SIG-M5 (cell line): ENCODE data around the gene CNOT11.
"Not testable (repeated sequence)": the region's sequence is repeated elsewhere in the genome, so short reads cannot be mapped to it uniquely, and the experiment has no call there.

Experiments used
- DNase-seq: peaks from one replicate; lab custom pipeline; 2025; lab: John Stamatoyannopoulos, UW

The CNOT11 gene

GRCh38 chr2:101245468-101245867, 7.2 kb upstream of the CNOT11 start:
- DNase-seq = not testable (repeated sequence)

DNA sequence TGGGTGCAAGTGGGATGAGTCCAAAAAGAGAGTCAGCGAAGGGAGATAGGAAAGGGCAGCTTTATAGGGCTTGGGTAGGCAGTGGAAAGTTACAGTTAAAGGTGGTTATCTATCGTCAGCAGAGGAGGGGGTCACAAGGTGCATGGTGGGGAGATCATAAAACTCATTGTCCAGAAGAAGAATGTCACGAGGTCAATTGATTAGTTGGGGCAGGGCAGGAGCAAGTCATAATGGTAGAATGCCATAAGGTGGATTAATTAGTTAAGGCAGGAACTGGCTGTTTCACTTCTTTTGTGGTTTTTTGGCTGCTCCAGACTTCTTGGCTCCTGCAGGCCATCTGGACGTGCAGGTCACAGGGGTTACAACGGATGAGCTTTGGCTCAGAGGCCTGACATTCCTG, 3.9 kb upstream of the CNOT11 start:
- DNase-seq = not testable (repeated sequence)

DNA sequence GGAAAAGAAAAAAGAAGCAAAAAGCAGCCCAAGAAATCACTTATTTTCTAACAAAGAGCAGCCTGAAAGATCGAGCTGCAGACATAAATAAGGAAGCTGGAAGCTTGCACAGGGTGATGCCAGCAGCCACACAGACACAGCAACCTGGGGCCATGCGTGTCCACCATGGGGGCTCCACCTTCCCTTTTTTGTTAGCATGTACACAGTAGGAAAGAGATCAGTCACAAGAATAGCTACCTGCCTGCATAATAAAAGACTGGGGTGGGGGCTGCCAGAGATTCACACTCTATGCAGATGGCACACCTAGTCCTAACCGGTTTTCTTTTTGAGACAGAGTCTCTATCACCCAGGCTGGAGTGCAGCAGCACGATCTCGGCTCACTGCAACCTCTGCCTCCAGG, 2.9 kb upstream of the CNOT11 start:
- DNase-seq = no peak

DNA sequence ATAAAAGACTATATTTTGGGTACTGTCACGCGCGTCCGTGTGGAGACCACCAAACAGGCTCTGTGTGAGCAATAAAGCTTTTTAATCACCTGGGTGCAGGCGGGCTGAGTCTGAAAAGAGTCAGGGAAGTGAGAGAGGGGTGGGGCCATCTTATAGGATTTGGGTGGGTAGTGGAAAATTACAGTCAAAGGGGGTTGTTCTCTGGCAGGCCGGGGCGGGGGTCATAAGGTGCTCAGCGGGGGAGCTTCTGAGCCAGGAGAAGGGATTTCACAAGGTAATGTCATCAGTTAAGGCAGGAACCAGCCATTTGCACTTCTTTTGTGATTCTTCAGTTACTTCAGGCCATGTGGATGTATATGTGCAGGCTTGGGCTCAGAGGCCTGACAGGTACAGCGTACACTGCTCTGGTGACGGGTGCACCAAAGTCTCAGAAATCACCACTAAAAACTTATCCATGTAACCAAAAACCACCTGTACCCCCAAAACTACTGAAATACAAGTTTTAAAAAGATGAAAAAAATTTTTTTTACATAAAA, 1.4 kb upstream of the CNOT11 start:
- DNase-seq = not testable (repeated sequence)

GRCh38 chr2:101251844-101252407, 760 bp upstream of the CNOT11 start:
- DNase-seq = no peak

GRCh38 chr2:101253013-101253702, 472 bp downstream of the CNOT11 start:
- no peak for DNase-seq

DNA sequence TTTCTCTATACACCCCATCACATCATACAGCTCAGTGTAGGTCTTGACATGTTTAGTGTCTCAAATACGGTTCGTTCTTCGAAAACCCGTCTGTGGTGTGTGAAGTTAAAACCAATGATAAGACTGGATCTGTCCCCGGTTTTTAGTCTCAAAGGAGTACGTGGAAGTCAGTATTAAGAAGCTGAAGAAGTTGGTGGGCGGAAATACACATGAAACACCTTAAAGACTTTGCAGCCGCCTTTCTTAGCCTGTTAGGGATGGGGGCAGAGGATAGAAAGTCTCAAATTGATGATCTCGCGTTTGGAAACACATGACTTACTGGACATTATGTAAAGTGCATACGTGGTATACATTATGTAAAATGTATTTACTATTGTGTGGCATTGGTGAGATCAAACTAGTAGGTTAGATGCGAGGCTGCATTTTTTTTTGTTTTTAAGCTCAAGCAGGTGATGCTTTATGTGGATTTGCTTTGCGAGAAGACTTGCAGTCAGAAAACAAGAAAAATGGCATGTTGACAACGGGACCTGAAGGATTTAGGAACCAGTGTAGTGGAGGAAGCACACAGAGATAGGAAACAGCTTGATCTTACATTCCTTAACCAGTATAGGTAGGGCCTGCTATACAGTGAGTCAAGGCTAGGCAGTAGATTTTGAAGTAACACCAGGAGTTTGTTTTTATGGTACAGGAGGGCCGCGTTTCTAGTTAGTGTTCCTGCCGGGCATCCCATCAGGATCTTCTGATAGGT, 1.2 kb downstream of the CNOT11 start:
- no peak for DNase-seq

- DNase-seq = no peak
These were observed 2.8 kb downstream of the CNOT11 start for GRCh38 chr2:101255501-101255900.

DNA sequence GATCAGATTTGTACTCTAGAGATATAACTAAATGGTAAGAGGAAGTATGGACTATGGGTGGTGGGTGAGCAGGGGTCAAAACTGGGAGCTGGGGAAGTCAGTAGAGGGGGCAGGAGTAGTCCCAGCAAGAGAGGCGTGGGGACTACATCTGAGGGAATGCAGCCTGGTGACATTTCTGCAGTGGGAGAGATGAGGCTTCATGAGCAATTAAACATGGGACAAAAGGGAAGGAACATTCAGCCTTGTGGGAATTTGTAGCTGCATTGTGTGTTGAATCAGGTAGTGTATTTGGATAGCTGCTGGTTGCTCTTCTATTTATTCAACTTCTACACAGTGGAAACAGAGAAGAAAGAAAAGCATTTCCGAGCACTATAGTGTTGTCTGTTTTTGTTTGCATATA, 3.6 kb downstream of the CNOT11 start:
- no peak for DNase-seq

DNA sequence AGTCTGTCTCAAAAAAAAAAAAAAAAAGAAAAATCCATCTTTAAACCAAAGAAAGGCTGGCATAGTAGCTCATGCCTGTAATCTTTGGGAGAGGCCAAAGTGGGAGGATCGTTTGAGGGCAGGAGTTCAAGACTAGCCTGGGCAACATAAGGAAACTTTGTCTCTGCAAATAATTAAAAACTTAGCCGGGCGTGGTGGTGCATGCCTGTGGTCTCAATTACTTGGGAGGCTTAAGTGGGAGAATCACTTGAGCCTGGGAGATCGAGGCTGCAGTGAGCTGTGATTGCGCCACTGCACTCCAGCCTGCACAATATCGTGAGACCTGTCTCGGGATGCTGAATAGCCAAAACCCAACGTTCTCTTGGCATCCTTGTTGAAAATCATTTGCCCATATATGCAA, 6.1 kb downstream of the CNOT11 start:
- DNase-seq = no peak

- DNase-seq = no peak
These were observed 9.5 kb downstream of the CNOT11 start for GRCh38 chr2:101262142-101262541.

- DNase-seq = no peak
These were observed 10.7 kb downstream of the CNOT11 start for GRCh38 chr2:101263377-101263800.

- no peak for DNase-seq
These were observed 11.8 kb downstream of the CNOT11 start for GRCh38 chr2:101264360-101264939.

- DNase-seq = no peak
These were observed 13.3 kb downstream of the CNOT11 start for GRCh38 chr2:101265893-101266499.

- DNase-seq = no peak
These were observed 15.3 kb downstream of the CNOT11 start for GRCh38 chr2:101267671-101268656.

- no peak for DNase-seq
These were observed 18.1 kb downstream of the CNOT11 start for GRCh38 chr2:101270700-101271259.

- DNase-seq = no peak
These were observed 19.5 kb downstream of the CNOT11 start for GRCh38 chr2:101272045-101272784.

GRCh38 chr2:101273056-101273455, 20.4 kb downstream of the CNOT11 start:
- DNase-seq = no peak

DNA sequence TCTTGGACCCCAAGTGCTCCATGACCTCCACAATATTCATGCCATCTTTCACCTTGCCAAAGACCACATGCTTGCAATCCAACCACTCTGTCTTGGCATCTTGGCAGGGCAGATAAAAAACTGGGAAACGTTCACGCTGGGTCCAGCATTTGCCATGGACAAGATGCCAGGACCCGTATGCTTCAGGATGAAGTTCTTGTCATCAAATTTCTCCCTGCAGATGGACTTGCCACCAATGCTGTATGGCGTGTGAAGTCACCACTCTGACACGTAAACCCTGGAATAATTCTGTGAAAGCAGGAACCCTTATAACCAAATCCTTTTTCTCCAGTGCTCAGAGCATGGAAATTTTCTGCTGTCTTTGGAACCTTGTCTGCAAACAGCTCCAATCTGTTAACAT, 21.5 kb downstream of the CNOT11 start:
- no peak for DNase-seq

DNA sequence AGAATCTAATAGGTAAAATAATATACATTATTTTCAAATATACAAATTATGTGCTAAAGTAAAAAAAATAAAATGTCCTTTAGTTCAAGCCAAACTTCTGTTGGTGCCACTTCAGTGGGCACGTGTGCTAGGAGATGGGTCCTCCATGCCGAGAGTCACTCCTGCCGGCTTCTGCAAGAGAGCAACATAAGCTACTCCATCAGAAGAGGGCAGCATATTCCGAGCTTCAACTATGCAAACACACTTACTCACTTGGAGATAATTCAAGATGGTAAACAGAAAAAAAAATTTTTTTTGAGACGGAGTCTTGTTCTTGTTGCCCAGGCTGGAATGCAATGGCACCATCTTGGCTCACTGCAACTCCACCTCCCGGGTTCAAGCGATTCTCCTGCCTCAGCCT, 24.4 kb downstream of the CNOT11 start:
- no peak for DNase-seq
